ENCODE data around the gene KRT72. TPM values are rescaled to one million over a fixed set of nuclear protein-coding genes. Genes with fewer than 3 reads are reported as not detected.

The KRT72 gene
- total and polyA plus RNA-seq, 2 of the 13 experiments (the other 11 are each of a cell fraction or from before 2014, with no cell fraction given), result not detected

DNA sequence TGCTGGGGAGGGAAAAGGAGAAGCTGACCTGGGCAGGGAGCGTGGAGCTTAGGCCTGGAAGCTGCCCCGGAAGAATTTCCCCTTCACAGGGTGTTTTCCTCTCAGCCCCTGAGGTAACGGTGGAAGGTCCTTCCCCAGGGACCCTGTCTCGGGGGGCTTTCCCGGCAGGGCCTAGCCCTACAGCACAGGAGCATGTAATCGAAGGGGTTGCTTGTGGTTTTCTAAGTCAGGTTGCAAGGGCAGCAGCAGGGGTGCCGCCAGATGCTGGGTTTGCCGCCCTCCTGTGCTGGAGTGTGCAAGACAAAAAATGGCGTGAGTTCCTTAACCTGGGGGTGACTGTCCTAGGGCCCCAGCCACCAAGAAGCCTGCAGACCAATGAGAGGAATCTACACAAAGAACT is 26.0 kb downstream of the KRT72 start (continued):
- no peak for TF ChIP-seq ELF4 (CRISPR knock-in tag; IDR thresholded peaks at IDR 0.05; ENCODE audit: borderline replicate concordance)
- no peak for TF ChIP-seq TSC22D2 (CRISPR knock-in tag; IDR thresholded peaks at IDR 0.05; ENCODE audit: borderline replicate concordance)
- TF ChIP-seq FOXO1 (CRISPR knock-in tag; IDR thresholded peaks at IDR 0.05), result no peak
- no peak for TF ChIP-seq ZNF30 (CRISPR knock-in tag; IDR thresholded peaks at IDR 0.05)
- no peak for TF ChIP-seq RAD21 (CRISPR knock-in tag; IDR thresholded peaks at IDR 0.05)
- TF ChIP-seq ZNF557 (CRISPR knock-in tag; IDR thresholded peaks at IDR 0.05), result no peak
- TF ChIP-seq SMARCC2 (IDR thresholded peaks at IDR 0.05), result no peak
- TF ChIP-seq ZNF746 (CRISPR knock-in tag; IDR thresholded peaks at IDR 0.05), result no peak

DNA sequence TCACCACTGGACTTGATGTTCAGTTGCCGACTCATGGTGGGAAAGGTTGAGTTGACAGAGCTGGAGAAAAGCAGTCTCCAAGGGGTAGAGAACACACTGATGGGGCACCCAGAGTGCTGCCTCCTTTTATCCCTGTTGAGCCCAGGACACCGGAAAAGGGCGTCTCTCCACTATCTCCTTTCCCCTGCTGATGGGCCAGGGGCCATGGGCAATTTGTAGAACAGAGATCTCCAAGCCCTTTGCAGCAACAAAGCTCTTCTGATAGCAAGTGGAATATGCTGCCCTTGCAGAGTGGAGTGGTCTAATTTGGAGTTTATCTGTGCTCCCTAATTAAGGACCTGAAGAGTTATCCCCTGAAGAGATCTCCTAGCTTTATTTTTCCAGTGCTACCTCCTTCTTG is 27.5 kb downstream of the KRT72 start, which contains the start of gene KRT74:
Gene KRT74, minus strand, starts transcription at position 101 of the 400 bp plus-strand sequence. Its CDS starts 66 bp downstream, at position 35.
- ATAC-seq (no peak), DNase-seq (ENCODE audit: low spot score) (no peak), FAIRE-seq (no peak)
- TF ChIP-seq GLI4 (CRISPR knock-in tag; IDR thresholded peaks at IDR 0.05; ENCODE audit: borderline replicate concordance) (no peak), ARID2 (CRISPR knock-in tag; IDR thresholded peaks at IDR 0.05; ENCODE audit: borderline replicate concordance) (no peak), MXI1 (IDR thresholded peaks at IDR 0.05; ENCODE audit: borderline replicate concordance, low read depth, low read length) (no peak), TCF7L2 (IDR thresholded peaks at IDR 0.05; ENCODE audit: low read depth, low read length) (no peak), KDM3A (CRISPR knock-in tag; IDR thresholded peaks at IDR 0.05; ENCODE audit: low read depth) (no peak), ZNF414 (CRISPR knock-in tag; IDR thresholded peaks at IDR 0.05) (no peak), ZNF44 (CRISPR knock-in tag; IDR thresholded peaks at IDR 0.05) (no peak), SOX13 (IDR thresholded peaks at IDR 0.05) (no peak), SOX13 (CRISPR knock-in tag; conservative IDR thresholded peaks at IDR 0.05 in 1 of 2, IDR thresholded peaks at IDR 0.05 in 1 of 2) (no peak), YEATS2 (CRISPR knock-in tag; IDR thresholded peaks at IDR 0.05; ENCODE audit: borderline replicate concordance) (no peak), ZNF292 (CRISPR knock-in tag; IDR thresholded peaks at IDR 0.05; ENCODE audit: borderline replicate concordance, low read depth) (no peak), ZFYVE20 (CRISPR knock-in tag; IDR thresholded peaks at IDR 0.05; ENCODE audit: borderline replicate concordance, low read depth) (no peak), CCAR2 (optimal IDR thresholded peaks at IDR 0.05; ENCODE audit: low read depth, low read length) (no peak), RNF2 (conservative IDR thresholded peaks at IDR 0.05; ENCODE audit: low read depth) (no peak), EED (CRISPR knock-in tag; IDR thresholded peaks at IDR 0.05) (no peak)
- TF ChIP-seq, protein P1, sequence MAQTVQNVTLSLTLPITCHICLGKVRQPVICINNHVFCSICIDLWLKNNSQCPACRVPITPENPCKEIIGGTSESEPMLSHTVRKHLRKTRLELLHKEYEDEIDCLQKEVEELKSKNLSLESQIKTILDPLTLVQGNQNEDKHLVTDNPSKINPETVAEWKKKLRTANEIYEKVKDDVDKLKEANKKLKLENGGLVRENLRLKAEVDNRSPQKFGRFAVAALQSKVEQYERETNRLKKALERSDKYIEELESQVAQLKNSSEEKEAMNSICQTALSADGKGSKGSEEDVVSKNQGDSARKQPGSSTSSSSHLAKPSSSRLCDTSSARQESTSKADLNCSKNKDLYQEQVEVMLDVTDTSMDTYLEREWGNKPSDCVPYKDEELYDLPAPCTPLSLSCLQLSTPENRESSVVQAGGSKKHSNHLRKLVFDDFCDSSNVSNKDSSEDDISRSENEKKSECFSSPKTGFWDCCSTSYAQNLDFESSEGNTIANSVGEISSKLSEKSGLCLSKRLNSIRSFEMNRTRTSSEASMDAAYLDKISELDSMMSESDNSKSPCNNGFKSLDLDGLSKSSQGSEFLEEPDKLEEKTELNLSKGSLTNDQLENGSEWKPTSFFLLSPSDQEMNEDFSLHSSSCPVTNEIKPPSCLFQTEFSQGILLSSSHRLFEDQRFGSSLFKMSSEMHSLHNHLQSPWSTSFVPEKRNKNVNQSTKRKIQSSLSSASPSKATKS (CRISPR knock-in tag; IDR thresholded peaks at IDR 0.05), result no peak
- no peaks in the 10 kb centered on the region for H3K4me1 ChIP-seq (ENCODE audit: insufficient read depth, low read length)
- 33% methylated on average over 3 of the region's 3 CpGs for WGBS (ENCODE audit: low lambda C conversion rate)
- H3K9ac ChIP-seq (ENCODE audit: insufficient read depth, low read depth, low read length), result no peak within 1 kb of the TSS
- H3K79me2 ChIP-seq (ENCODE audit: insufficient read depth, low read length), result no peaks in the 10 kb centered on the region
- no peak within 1 kb of the TSS for H3K4me3 ChIP-seq (replicated peaks in 1 of 3; ENCODE audit: insufficient read depth in 1 of 3, low read depth in 2 of 3, low read length in 3 of 3)
- in situ Hi-C loops (cut with HindIII; ENCODE audit: extremely low pct_ligation_motif_present, low pct_unique_long_range_greater_than_20kb) (no loop called here), intact Hi-C loops (cut with micrococcal nuclease; ENCODE audit: unreplicated experiment) (no loop called here)
- no peak within 1 kb of the TSS for H2AFZ ChIP-seq (ENCODE audit: low read length)
- no peak within 1 kb of the TSS for H3K4me2 ChIP-seq (ENCODE audit: low read depth, low read length)
- no peaks in the 10 kb centered on the region for H4K20me1 ChIP-seq (ENCODE audit: insufficient read depth, low read length)
- H3K27ac ChIP-seq (ENCODE audit: extremely low read length, insufficient read depth, low read length), result no peak within 1 kb of the TSS
- ChIA-PET CTCF (ENCODE audit: low intra/inter-chr PET ratio, low total read pairs) (no interaction called here), POLR2A (no interaction called here)
- no peaks in the 10 kb centered on the region for H3K36me3 ChIP-seq (replicated peaks in 1 of 2; ENCODE audit: control insufficient read depth in 1 of 2, insufficient read depth in 2 of 2, low read length in 2 of 2)
- H3K9me3 ChIP-seq (ENCODE audit: low read length), result no peaks in the 10 kb centered on the region
- no TSS peak for BruUV-seq (replicated peaks)
- peaks cover 9 to 70% of the 10 kb centered on the region in 2 experiments; a peak in 4 of 5 replicates for H3K27me3 ChIP-seq (ENCODE audit: control insufficient read depth in 1 of 2, insufficient read depth in 2 of 2, low read length in 2 of 2)
